ENCODE measurements around the gene TFCP2.

TFCP2 gene

GRCh38 chr12:51210690-51211395 is 37.9 kb upstream of the TFCP2 start:
- no peak overlapping the region for H3K9ac ChIP-seq (ENCODE audit: low read depth in 1 of 2, low read length in 2 of 2)
- no peak overlapping the region for H3K4me3 ChIP-seq (ENCODE audit: low read length in 2 of 2)
- H3K27ac ChIP-seq (ENCODE audit: low read depth in 2 of 2, low read length in 2 of 2), result no peak overlapping the region

GRCh38 chr12:51209259-51209658 is 36.3 kb upstream of the TFCP2 start:
- H3K4me3 ChIP-seq (ENCODE audit: low read length in 2 of 2), result no peak overlapping the region
- no peaks in the 10 kb centered on the region for H3K36me3 ChIP-seq (ENCODE audit: control insufficient read depth in 2 of 2, insufficient read depth in 2 of 2, low read length in 2 of 2)
- no peaks in the 10 kb centered on the region for H3K4me1 ChIP-seq (ENCODE audit: control insufficient read depth in 2 of 2, insufficient read depth in 2 of 2, low read length in 2 of 2)
- no peak overlapping the region for H3K9ac ChIP-seq (ENCODE audit: low read depth in 1 of 2, low read length in 2 of 2)
- no peaks in the 10 kb centered on the region for H3K9me3 ChIP-seq (ENCODE audit: control insufficient read depth in 2 of 2, low read length in 2 of 2)
- H3K27me3 ChIP-seq (ENCODE audit: control insufficient read depth in 2 of 2, insufficient read depth in 2 of 2, low read length in 2 of 2), result no peaks in the 10 kb centered on the region
- H3K27ac ChIP-seq (ENCODE audit: low read depth in 2 of 2, low read length in 2 of 2), result no peak overlapping the region

More at GRCh38 chr12:51210690-51211395, 37.9 kb upstream of the TFCP2 start:
- H3K27me3 ChIP-seq (ENCODE audit: control insufficient read depth in 2 of 2, insufficient read depth in 2 of 2, low read length in 2 of 2), result no peaks in the 10 kb centered on the region
- no peaks in the 10 kb centered on the region for H3K36me3 ChIP-seq (ENCODE audit: control insufficient read depth in 2 of 2, insufficient read depth in 2 of 2, low read length in 2 of 2)
- no peaks in the 10 kb centered on the region for H3K4me1 ChIP-seq (ENCODE audit: control insufficient read depth in 2 of 2, insufficient read depth in 2 of 2, low read length in 2 of 2)
- no peaks in the 10 kb centered on the region for H3K9me3 ChIP-seq (ENCODE audit: control insufficient read depth in 2 of 2, low read length in 2 of 2)

- Histone ChIP-seq H3K27ac (ENCODE audit: low read depth in 2 of 2, low read length in 2 of 2) (no peak overlapping the region), H3K4me3 (ENCODE audit: low read length in 2 of 2) (no peak overlapping the region), H3K4me1 (ENCODE audit: control insufficient read depth in 2 of 2, insufficient read depth in 2 of 2, low read length in 2 of 2) (no peaks in the 10 kb centered on the region), H3K9me3 (ENCODE audit: control insufficient read depth in 2 of 2, low read length in 2 of 2) (no peaks in the 10 kb centered on the region), H3K27me3 (ENCODE audit: control insufficient read depth in 2 of 2, insufficient read depth in 2 of 2, low read length in 2 of 2) (no peaks in the 10 kb centered on the region), H3K9ac (ENCODE audit: low read depth in 1 of 2, low read length in 2 of 2) (no peak overlapping the region), H3K36me3 (ENCODE audit: control insufficient read depth in 2 of 2, insufficient read depth in 2 of 2, low read length in 2 of 2) (no peaks in the 10 kb centered on the region)
Measured at GRCh38 chr12:51208016-51208660, 35.2 kb upstream of the TFCP2 start.

- no peak overlapping the region for H3K4me3 ChIP-seq (ENCODE audit: low read length in 2 of 2)
- H3K27ac ChIP-seq (ENCODE audit: low read depth in 2 of 2, low read length in 2 of 2), result no peak overlapping the region
- no peaks in the 10 kb centered on the region for H3K9me3 ChIP-seq (ENCODE audit: control insufficient read depth in 2 of 2, low read length in 2 of 2)
- no peak overlapping the region for H3K9ac ChIP-seq (ENCODE audit: low read depth in 1 of 2, low read length in 2 of 2)
- no peaks in the 10 kb centered on the region for H3K4me1 ChIP-seq (ENCODE audit: control insufficient read depth in 2 of 2, insufficient read depth in 2 of 2, low read length in 2 of 2)
- no peaks in the 10 kb centered on the region for H3K27me3 ChIP-seq (ENCODE audit: control insufficient read depth in 2 of 2, insufficient read depth in 2 of 2, low read length in 2 of 2)
- no peaks in the 10 kb centered on the region for H3K36me3 ChIP-seq (ENCODE audit: control insufficient read depth in 2 of 2, insufficient read depth in 2 of 2, low read length in 2 of 2)
Measured at GRCh38 chr12:51205350-51205749, 32.4 kb upstream of the TFCP2 start.

GRCh38 chr12:51202718-51203117 is 29.8 kb upstream of the TFCP2 start:
- Histone ChIP-seq H3K4me1 (ENCODE audit: control insufficient read depth in 2 of 2, insufficient read depth in 2 of 2, low read length in 2 of 2) (no peaks in the 10 kb centered on the region), H3K4me3 (ENCODE audit: low read length in 2 of 2) (no peak overlapping the region), H3K27ac (ENCODE audit: low read depth in 2 of 2, low read length in 2 of 2) (no peak overlapping the region), H3K36me3 (ENCODE audit: control insufficient read depth in 2 of 2, insufficient read depth in 2 of 2, low read length in 2 of 2) (no peaks in the 10 kb centered on the region), H3K9ac (ENCODE audit: low read depth in 1 of 2, low read length in 2 of 2) (no peak overlapping the region), H3K9me3 (ENCODE audit: control insufficient read depth in 2 of 2, low read length in 2 of 2) (no peaks in the 10 kb centered on the region), H3K27me3 (ENCODE audit: control insufficient read depth in 2 of 2, insufficient read depth in 2 of 2, low read length in 2 of 2) (no peaks in the 10 kb centered on the region)

- Histone ChIP-seq H3K36me3 (ENCODE audit: control insufficient read depth in 2 of 2, insufficient read depth in 2 of 2, low read length in 2 of 2) (no peaks in the 10 kb centered on the region), H3K9me3 (ENCODE audit: control insufficient read depth in 2 of 2, low read length in 2 of 2) (no peaks in the 10 kb centered on the region), H3K4me3 (ENCODE audit: low read length in 2 of 2) (no peak overlapping the region)
Measured at GRCh38 chr12:51200806-51201205, 27.9 kb upstream of the TFCP2 start.

GRCh38 chr12:51200156-51200555 is 27.2 kb upstream of the TFCP2 start:
- H3K27me3 ChIP-seq (ENCODE audit: control insufficient read depth in 2 of 2, insufficient read depth in 2 of 2, low read length in 2 of 2), result no peaks in the 10 kb centered on the region
- H3K4me3 ChIP-seq (ENCODE audit: low read length in 2 of 2), result no peak overlapping the region
- no peaks in the 10 kb centered on the region for H3K4me1 ChIP-seq (ENCODE audit: control insufficient read depth in 2 of 2, insufficient read depth in 2 of 2, low read length in 2 of 2)
- H3K9ac ChIP-seq (ENCODE audit: low read depth in 1 of 2, low read length in 2 of 2), result no peak overlapping the region
- H3K27ac ChIP-seq (ENCODE audit: low read depth in 2 of 2, low read length in 2 of 2), result no peak overlapping the region
- H3K9me3 ChIP-seq (ENCODE audit: control insufficient read depth in 2 of 2, low read length in 2 of 2), result no peaks in the 10 kb centered on the region
- no peaks in the 10 kb centered on the region for H3K36me3 ChIP-seq (ENCODE audit: control insufficient read depth in 2 of 2, insufficient read depth in 2 of 2, low read length in 2 of 2)

More at GRCh38 chr12:51200806-51201205, 27.9 kb upstream of the TFCP2 start:
- Histone ChIP-seq H3K4me1 (ENCODE audit: control insufficient read depth in 2 of 2, insufficient read depth in 2 of 2, low read length in 2 of 2) (no peaks in the 10 kb centered on the region), H3K27ac (ENCODE audit: low read depth in 2 of 2, low read length in 2 of 2) (no peak overlapping the region), H3K9ac (ENCODE audit: low read depth in 1 of 2, low read length in 2 of 2) (no peak overlapping the region), H3K27me3 (ENCODE audit: control insufficient read depth in 2 of 2, insufficient read depth in 2 of 2, low read length in 2 of 2) (no peaks in the 10 kb centered on the region)

GRCh38 chr12:51199366-51199945 is 26.5 kb upstream of the TFCP2 start:
- no peak overlapping the region for H3K4me3 ChIP-seq (ENCODE audit: low read length in 2 of 2)
- H3K4me1 ChIP-seq (ENCODE audit: control insufficient read depth in 2 of 2, insufficient read depth in 2 of 2, low read length in 2 of 2), result no peaks in the 10 kb centered on the region
- no peaks in the 10 kb centered on the region for H3K36me3 ChIP-seq (ENCODE audit: control insufficient read depth in 2 of 2, insufficient read depth in 2 of 2, low read length in 2 of 2)
- H3K9me3 ChIP-seq (ENCODE audit: control insufficient read depth in 2 of 2, low read length in 2 of 2), result no peaks in the 10 kb centered on the region
- H3K27me3 ChIP-seq (ENCODE audit: control insufficient read depth in 2 of 2, insufficient read depth in 2 of 2, low read length in 2 of 2), result no peaks in the 10 kb centered on the region
- H3K9ac ChIP-seq (ENCODE audit: low read depth in 1 of 2, low read length in 2 of 2), result no peak overlapping the region
- no peak overlapping the region for H3K27ac ChIP-seq (ENCODE audit: low read depth in 2 of 2, low read length in 2 of 2)

- Histone ChIP-seq H3K27ac (ENCODE audit: low read depth in 2 of 2, low read length in 2 of 2) (no peak overlapping the region), H3K27me3 (ENCODE audit: control insufficient read depth in 2 of 2, insufficient read depth in 2 of 2, low read length in 2 of 2) (no peaks in the 10 kb centered on the region), H3K36me3 (ENCODE audit: control insufficient read depth in 2 of 2, insufficient read depth in 2 of 2, low read length in 2 of 2) (no peaks in the 10 kb centered on the region), H3K9ac (ENCODE audit: low read depth in 1 of 2, low read length in 2 of 2) (no peak overlapping the region), H3K9me3 (ENCODE audit: control insufficient read depth in 2 of 2, low read length in 2 of 2) (no peaks in the 10 kb centered on the region), H3K4me1 (ENCODE audit: control insufficient read depth in 2 of 2, insufficient read depth in 2 of 2, low read length in 2 of 2) (no peaks in the 10 kb centered on the region), H3K4me3 (ENCODE audit: low read length in 2 of 2) (no peak overlapping the region)
Measured at GRCh38 chr12:51198568-51199365, 25.8 kb upstream of the TFCP2 start.
